H1 (cell line): ENCODE results near the gene CPTP. TPM values are rescaled to one million over a fixed set of nuclear protein-coding genes. Genes with fewer than 3 reads are reported as not detected.
A peak's percentile ranks its signal among the peaks of the same experiment; 100 is the strongest.

Source experiments
- CTCF ChIA-PET: fragments of 300-600 bp; sonication (Branson Sonifier 250); formaldehyde crosslinking; loops from one replicate; lab custom pipeline; 2021; ENCODE audit not compliant: partially characterized antibody; lab: Charles Lee
- POLR2A ChIA-PET: fragments of 300-600 bp; sonication (Branson Sonifier 250); formaldehyde crosslinking; loops from one replicate; lab custom pipeline; 2021; ENCODE audit warnings: inconsistent platforms; ENCODE audit not compliant: partially characterized antibody; lab: Charles Lee
- DNase-seq, 2 experiments: peaks; one replicate each; pipeline versions ENCODE4 v3.0.0 to v3.0.0-alpha.2; 2010 to 2022; ENCODE audit warnings: low spot score in 2 of 2, low read depth in 1 of 2, mixed read lengths in 1 of 2
- FAIRE-seq: peaks from 2 replicates; lab custom pipeline; 2011; peaks lifted over from hg19 to GRCh38; lab: Jason Lieb, UNC
- H2AFZ ChIP-seq: 2 replicates; pipeline ENCODE4 v1.8.1; 2012; ENCODE audit warnings: low read length, inconsistent platforms
- H2AK5ac ChIP-seq: 2 replicates; pipeline ENCODE4 v1.6.1; 2013; ENCODE audit warnings: low read depth, low read length
- H2BK120ac ChIP-seq: replicated peaks from 2 replicates; pipeline ENCODE3; 2013; ENCODE audit warnings: low read depth, low read length, inconsistent platforms
- H2BK12ac ChIP-seq: 2 replicates; pipeline ENCODE4 v1.6.1; 2013; ENCODE audit warnings: low read depth, low read length
- H2BK15ac ChIP-seq: 2 replicates; pipeline ENCODE4 v1.6.1; 2013; ENCODE audit warnings: low read length
- H2BK20ac ChIP-seq: 2 replicates; pipeline ENCODE4 v1.6.1; 2013; ENCODE audit warnings: low read length
- H2BK5ac ChIP-seq: 2 replicates; pipeline ENCODE4 v1.6.1; 2013; ENCODE audit warnings: low read depth, low read length
- H3K14ac ChIP-seq: 2 replicates; pipeline ENCODE4 v1.6.1; 2013; ENCODE audit warnings: inconsistent platforms; ENCODE audit not compliant: insufficient read length
- H3K18ac ChIP-seq: 2 replicates; pipeline ENCODE4 v1.6.1; 2013; ENCODE audit warnings: low read length; ENCODE audit errors: extremely low read depth
- H3K23ac ChIP-seq: 2 replicates; pipeline ENCODE4 v1.6.1; 2013; ENCODE audit warnings: inconsistent platforms; ENCODE audit not compliant: insufficient read length
- H3K23me2 ChIP-seq: 2 replicates; pipeline ENCODE4 v1.6.1; 2013; ENCODE audit warnings: low read depth, low read length
- H3K27ac ChIP-seq: 2 replicates; pipeline ENCODE4 v1.6.1; 2011; ENCODE audit warnings: low read depth, low read length, inconsistent platforms
- H3K27me3 ChIP-seq, 4 experiments: replicated peaks in 1 of 4; 1 replicate in 1 of 4; 2 replicates in 3 of 4; pipeline versions ENCODE4 v1.6.1 to v1.8.1; 2011 to 2013; ENCODE audit warnings: low read length in 3 of 4, mild to moderate bottlenecking in 3 of 4, inconsistent platforms in 2 of 4, mixed read lengths in 2 of 4, moderate library complexity in 1 of 4; ENCODE audit not compliant: control insufficient read depth in 3 of 4, insufficient read depth in 3 of 4; ENCODE audit errors: extremely low read depth in 1 of 4
- H3K36me3 ChIP-seq, 4 experiments: 2 replicates each; pipeline versions ENCODE4 v1.6.1 to v1.8.1; 2011 to 2013; ENCODE audit warnings: mild to moderate bottlenecking in 4 of 4, low read length in 3 of 4, moderate library complexity in 2 of 4, control low read depth in 1 of 4, inconsistent platforms in 1 of 4; ENCODE audit not compliant: insufficient read depth in 4 of 4, control insufficient read depth in 2 of 4
- H3K4ac ChIP-seq: replicated peaks from 2 replicates; pipeline ENCODE3; 2013; ENCODE audit warnings: low read length, low read depth, mixed read lengths, inconsistent platforms; ENCODE audit not compliant: insufficient read length
- H3K4me1 ChIP-seq, 4 experiments: replicated peaks in 1 of 4; 1 replicate in 1 of 4; 2 replicates in 3 of 4; pipeline versions ENCODE4 v1.6.1 to v1.8.1; 2011 to 2013; ENCODE audit warnings: low read length in 3 of 4, inconsistent platforms in 2 of 4, mixed read lengths in 1 of 4; ENCODE audit not compliant: insufficient read depth in 4 of 4, control insufficient read depth in 3 of 4
- H3K4me2 ChIP-seq, 2 experiments: 2 replicates each; pipeline versions ENCODE4 v1.6.1 to v1.8.1; 2011 to 2013; ENCODE audit warnings: low read depth in 2 of 2, low read length in 2 of 2, control low read depth in 1 of 2, inconsistent platforms in 1 of 2, mild to moderate bottlenecking in 1 of 2; ENCODE audit not compliant: insufficient read depth in 1 of 2
- H3K4me3 ChIP-seq, 4 experiments: fragments of 200-600, 300-600 bp in 1 of 4; sonication (generic), shearing (Covaris generic), sonication (Bioruptor Twin) in 1 of 4; 2 replicates each; pipeline versions ENCODE4 v1.5.1 to v1.8.1; 2011 to 2016; ENCODE audit warnings: low read length in 4 of 4, low read depth in 3 of 4, control low read depth in 2 of 4, inconsistent platforms in 2 of 4, mild to moderate bottlenecking in 2 of 4, mixed read lengths in 1 of 4, moderate library complexity in 1 of 4; ENCODE audit not compliant: insufficient read depth in 2 of 4; ENCODE audit errors: extremely low read depth in 1 of 4
- H3K56ac ChIP-seq: replicated peaks from 2 replicates; pipeline ENCODE3; 2013; ENCODE audit warnings: low read depth, mild to moderate bottlenecking, mixed read lengths, low read length, inconsistent platforms; ENCODE audit not compliant: insufficient read length
- H3K79me1 ChIP-seq: 2 replicates; pipeline ENCODE4 v1.6.1; 2013; ENCODE audit warnings: low read depth, low read length, control low read depth
- H3K79me2 ChIP-seq, 2 experiments: 2 replicates each; pipeline versions ENCODE4 v1.6.1 to v1.8.1; 2012 to 2013; ENCODE audit warnings: low read length in 2 of 2, mild to moderate bottlenecking in 2 of 2, inconsistent platforms in 1 of 2; ENCODE audit not compliant: insufficient read depth in 2 of 2, control insufficient read depth in 1 of 2
- H3K9ac ChIP-seq, 4 experiments: replicated peaks in 1 of 4; 1 replicate in 1 of 4; 2 replicates in 3 of 4; pipeline versions ENCODE4 v1.6.1 to v1.8.1; 2011 to 2013; ENCODE audit warnings: low read depth in 3 of 4, low read length in 3 of 4, control low read depth in 2 of 4, mild to moderate bottlenecking in 2 of 4, moderate library complexity in 2 of 4, inconsistent platforms in 1 of 4; ENCODE audit errors: extremely low read depth in 1 of 4
- H3K9me3 ChIP-seq, 2 experiments: 2 replicates each; pipeline versions ENCODE4 v1.6.1 to v1.8.1; 2012 to 2013; ENCODE audit warnings: mild to moderate bottlenecking in 2 of 2, moderate library complexity in 2 of 2, control low read depth in 1 of 2, inconsistent platforms in 1 of 2, low read depth in 1 of 2, low read length in 1 of 2, mixed read lengths in 1 of 2; ENCODE audit not compliant: insufficient read depth in 2 of 2
- H4K20me1 ChIP-seq, 2 experiments: replicated peaks in 1 of 2; 2 replicates each; pipeline versions ENCODE3 to v1.8.1; 2011 to 2013; ENCODE audit warnings: inconsistent platforms in 2 of 2, low read length in 2 of 2, mild to moderate bottlenecking in 1 of 2; ENCODE audit not compliant: insufficient read depth in 2 of 2, control insufficient read depth in 1 of 2
- H4K5ac ChIP-seq: 2 replicates; pipeline ENCODE4 v1.6.1; 2013; ENCODE audit warnings: low read length, low read depth, mixed read lengths, inconsistent platforms; ENCODE audit not compliant: insufficient read length
- H4K8ac ChIP-seq: 2 replicates; pipeline ENCODE4 v1.8.0; 2013; ENCODE audit warnings: mild to moderate bottlenecking, moderate library complexity, low read length, inconsistent platforms; ENCODE audit not compliant: insufficient read depth; ENCODE audit errors: extremely low read depth
- H4K91ac ChIP-seq: replicated peaks from 2 replicates; pipeline ENCODE3; 2013; ENCODE audit warnings: low read length, mixed read lengths, inconsistent platforms; ENCODE audit not compliant: insufficient read length
- GTF2F1 ChIP-seq: IDR thresholded peaks from 2 replicates; pipeline ENCODE4 v1.6.1; 2012; ENCODE audit warnings: low read depth, low read length, improper control_type of control experiment, borderline replicate concordance
- WGBS, 2 experiments: shearing (Covaris generic) in 1 of 2; methylation state at CpG; one replicate each; pipeline versions ENCODE4 v1.1.6 to v1.1.7; 2013 to 2015; ENCODE audit warnings: low lambda C conversion rate in 2 of 2, mixed read lengths in 2 of 2, inconsistent platforms in 1 of 2, low coverage in 1 of 2, missing lambda C conversion rate in 1 of 2; ENCODE audit not compliant: insufficient replicate concordance in 2 of 2, insufficient coverage in 1 of 2, insufficient read length in 1 of 2; ENCODE audit errors: extremely low coverage in 1 of 2, missing lambda C conversion rate in 1 of 2; 5-methylcytosine and 5-hydroxymethylcytosine counted together
- polyA plus RNA-seq, 7 experiments: library from polyadenylated mRNA; depleted of rRNA in 3 of 7; stranded (reverse) in 5 of 7; unstranded in 2 of 7; fragments of >200 nt in 5 of 7; fragments of 200-250 nt in 2 of 7; gene quantifications; 1 replicate in 5 of 7; 2 replicates in 1 of 7; 4 replicates in 1 of 7; pipeline versions ENCODE4 v1.2.1 to v1.2.3, GENCODE V29; 2011 to 2013; ENCODE audit warnings: missing spikeins in 2 of 7, mixed read lengths in 2 of 7
- total RNA-seq: library from RNA; stranded (reverse); fragmentation: NEBNext Ultra II Directional; extraction: Animal tissue kit (Norgen Biotek cat#: 25700); gene quantifications from 2 replicates; pipeline ENCODE4 v1.2.1, GENCODE V29; 2021

The CPTP gene
- total and polyA plus RNA-seq, 2 of the 8 experiments (the other 6 are each of a cell fraction or from before 2014, with no cell fraction given) = 8.1 to 10.6 TPM

GRCh38 chr1:1285611-1286311, 38.8 kb upstream of the CPTP start:
- H2BK12ac ChIP-seq = no peak overlapping the region
- no peak for TF ChIP-seq GTF2F1
- H2AK5ac ChIP-seq = no peak overlapping the region
- H3K4ac ChIP-seq = no peak overlapping the region
- H3K4me3 ChIP-seq = no peak overlapping the region
- peak overlapping the region; percentile 65 for H4K91ac ChIP-seq
- no peak overlapping the region for H2AFZ ChIP-seq
- no peak overlapping the region for H3K23ac ChIP-seq
- H3K27me3 ChIP-seq = no peaks in the 10 kb centered on the region
- no peak overlapping the region for H2BK20ac ChIP-seq
- no peak for DNase-seq
- H3K36me3 ChIP-seq = no peaks in the 10 kb centered on the region
- CTCF ChIA-PET = interaction anchor here (1.0 to 1.8 kb wide), 9 partner anchors 9 to 163 kb away, joined by 3 to 5 read pairs (median 4); no protein-coding TSS in a partner anchor
- H2BK15ac ChIP-seq = peak overlapping the region; percentile 46; the same call in 1 of the 2 replicates
- no peak overlapping the region for H3K9ac ChIP-seq
- H3K23me2 ChIP-seq = no peaks in the 10 kb centered on the region
- no peaks in the 10 kb centered on the region for H3K79me1 ChIP-seq
- H2BK120ac ChIP-seq = no peak overlapping the region
- H4K20me1 ChIP-seq = no peaks in the 10 kb centered on the region
- H2BK5ac ChIP-seq = no peak overlapping the region
- H3K56ac ChIP-seq = no peak overlapping the region
- no peak overlapping the region for H3K18ac ChIP-seq
- peaks cover 0 to 2% of the 10 kb centered on the region in 2 experiments; a peak in 1 of 4 replicates for H3K9me3 ChIP-seq
- H3K14ac ChIP-seq = no peak overlapping the region
- H3K4me1 ChIP-seq = peaks cover 0 to 2% (median under 1%) of the 10 kb centered on the region in 4 experiments; a peak in 1 of 7 replicates
- no peak overlapping the region; the same call in 1 of the 2 replicates for H3K27ac ChIP-seq
- no peaks in the 10 kb centered on the region for H3K79me2 ChIP-seq
- no peak for FAIRE-seq
- no peak overlapping the region for H4K5ac ChIP-seq
- no peak overlapping the region for H3K4me2 ChIP-seq
- WGBS, 2 experiments = 88% methylated on average over 35 of the region's 37 CpGs; no CpG with 5 or more reads in 1 of the 2 experiments
- peak overlapping the region; percentile 79 for H4K8ac ChIP-seq
- POLR2A ChIA-PET = interaction anchor here (0.9 to 2.6 kb wide), 3 partner anchors 11 to 44 kb away, joined by 3 to 12 read pairs (median 4); partner anchors contain the start of gene UBE2J2
